Mesodermal cell (in vitro differentiated cells): ENCODE results near the gene ADAP1.

Source experiments
- H3K27ac ChIP-seq: 2 replicates; pipeline ENCODE4 v1.7.0; 2013; ENCODE audit warnings: mild to moderate bottlenecking, low read depth, low read length, moderate library complexity; ENCODE audit not compliant: severe bottlenecking
- H3K36me3 ChIP-seq: 2 replicates; pipeline ENCODE4 v1.7.1; 2013; ENCODE audit warnings: mild to moderate bottlenecking, low read length, moderate library complexity; ENCODE audit not compliant: control insufficient read depth, insufficient read depth
- H3K4me1 ChIP-seq: one replicate; pipeline ENCODE4 v1.7.1; 2013; ENCODE audit warnings: mild to moderate bottlenecking, low read length; ENCODE audit not compliant: insufficient read depth, control insufficient read depth, poor library complexity, severe bottlenecking
- H3K4me3 ChIP-seq: 2 replicates; pipeline ENCODE4 v1.7.0; 2013; ENCODE audit warnings: low read length, control low read depth, mild to moderate bottlenecking; ENCODE audit not compliant: insufficient read depth, poor library complexity, severe bottlenecking; ENCODE audit errors: extremely low read depth
- H3K9me3 ChIP-seq: 2 replicates; pipeline ENCODE4 v1.7.1; 2013; ENCODE audit warnings: mild to moderate bottlenecking, low read length, moderate library complexity; ENCODE audit not compliant: control insufficient read depth
- WGBS, 2 experiments: methylation state at CpG; one replicate each; pipeline ENCODE4 v1.1.5; 2013; ENCODE audit warnings: missing lambda C conversion rate in 2 of 2; ENCODE audit not compliant: insufficient coverage in 2 of 2; 5-methylcytosine and 5-hydroxymethylcytosine counted together

Gene ADAP1

GRCh38 chr7:922334-923107, 32.0 kb downstream of the ADAP1 start:
- Histone ChIP-seq H3K36me3 (no peaks in the 10 kb centered on the region), H3K27ac (no peak overlapping the region), H3K4me3 (no peak overlapping the region), H3K4me1 (peaks cover 20% of the 10 kb centered on the region), H3K9me3 (no peaks in the 10 kb centered on the region)
- WGBS, 2 experiments: 84 to 85% methylated on average over 19 to 20 of the region's 29 CpGs

DNA sequence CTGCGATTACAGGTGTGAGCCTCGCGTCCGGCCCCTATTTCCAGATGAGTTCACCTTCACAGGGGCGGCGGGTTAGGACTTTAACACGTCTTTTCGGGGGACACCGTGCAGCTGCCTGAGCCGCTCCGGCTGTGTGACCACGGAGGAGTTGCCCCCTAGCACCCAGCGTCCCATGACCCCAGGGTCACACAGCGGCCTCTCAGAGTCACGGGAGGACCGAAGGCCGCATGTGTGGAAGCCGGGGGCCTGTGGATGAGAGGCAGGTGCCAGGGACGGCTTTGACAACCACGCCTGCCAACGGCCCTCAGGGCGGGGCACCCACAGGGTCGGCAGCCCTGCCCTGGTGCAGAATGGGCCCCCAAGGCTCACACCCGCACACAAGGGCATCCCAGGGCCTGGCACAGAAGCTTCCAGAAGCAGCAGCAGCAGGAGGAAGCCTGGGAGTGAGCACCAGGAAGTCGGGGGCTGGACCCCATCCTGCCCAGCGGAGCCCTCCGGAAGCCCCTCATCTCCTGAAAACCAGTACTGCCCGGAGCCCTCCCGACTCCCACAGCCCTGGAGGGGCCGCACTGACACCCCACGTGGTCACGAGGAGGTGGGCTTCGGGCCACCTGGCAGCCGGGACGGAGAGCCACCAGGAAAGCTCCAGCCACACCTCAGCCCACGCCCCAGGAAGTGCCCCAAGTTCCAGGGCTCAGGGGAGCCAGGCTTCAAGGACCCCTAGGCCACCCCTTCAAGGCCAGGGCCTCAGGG, 32.7 kb downstream of the ADAP1 start:
- Histone ChIP-seq H3K4me3 (no peak overlapping the region), H3K36me3 (no peaks in the 10 kb centered on the region), H3K9me3 (no peaks in the 10 kb centered on the region), H3K4me1 (peaks cover 20% of the 10 kb centered on the region), H3K27ac (no peak overlapping the region)
- 93 to 94% methylated on average over 30 to 31 of the region's 36 CpGs for WGBS, 2 experiments

- H3K36me3 ChIP-seq: no peaks in the 10 kb centered on the region
- no peak overlapping the region for H3K27ac ChIP-seq
- H3K4me3 ChIP-seq: no peak overlapping the region
- WGBS, 2 experiments: 95% methylated on average over 13 to 14 of the region's 15 CpGs
- peaks cover 20% of the 10 kb centered on the region for H3K4me1 ChIP-seq
- H3K9me3 ChIP-seq: no peaks in the 10 kb centered on the region
Observed at GRCh38 chr7:921071-921461, 33.4 kb downstream of the ADAP1 start.

DNA sequence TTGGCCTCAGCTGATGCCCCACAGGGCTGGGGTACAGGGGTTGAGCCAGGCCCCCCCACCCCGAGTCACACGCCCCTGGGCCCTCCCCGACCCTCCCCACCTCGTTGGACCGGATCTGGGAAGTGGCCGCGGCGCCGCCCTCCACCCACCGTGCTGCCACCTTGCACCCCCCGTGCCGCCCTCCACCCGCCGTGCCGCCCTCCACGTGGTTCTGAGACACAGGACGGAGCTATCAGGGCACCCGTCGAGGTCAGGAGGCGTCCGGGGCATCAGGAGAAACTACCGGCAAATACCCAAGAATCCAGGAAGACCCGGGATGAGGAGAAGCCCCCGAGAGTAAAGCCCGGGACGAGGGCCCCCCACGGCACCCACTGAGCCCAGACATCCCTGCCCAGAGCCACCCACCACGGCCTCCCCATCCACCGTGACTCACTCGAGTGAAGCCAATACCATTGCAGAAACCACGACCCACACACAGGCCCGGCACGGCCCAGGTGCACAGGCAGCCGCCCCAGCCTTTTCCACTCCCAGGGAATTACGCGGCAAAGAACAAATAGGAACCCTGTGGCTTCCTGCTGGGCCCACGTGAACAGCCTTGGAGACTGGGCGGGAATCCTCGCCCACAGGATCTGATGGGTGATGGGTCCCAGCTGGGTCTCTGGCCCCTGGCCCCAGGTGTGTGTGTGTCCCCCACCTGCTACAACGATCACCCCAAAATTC, 34.0 kb downstream of the ADAP1 start:
- Histone ChIP-seq H3K4me3 (no peak overlapping the region), H3K4me1 (peaks cover 18% of the 10 kb centered on the region), H3K36me3 (no peaks in the 10 kb centered on the region), H3K27ac (no peak overlapping the region), H3K9me3 (no peaks in the 10 kb centered on the region)
- 89% methylated on average over 22 to 38 of the region's 40 CpGs for WGBS, 2 experiments

- WGBS, 2 experiments: 95 to 97% methylated on average over 17 to 26 of the region's 26 CpGs
- Histone ChIP-seq H3K9me3 (no peaks in the 10 kb centered on the region), H3K27ac (no peak overlapping the region), H3K4me3 (no peak overlapping the region), H3K4me1 (peaks cover 18% of the 10 kb centered on the region), H3K36me3 (no peaks in the 10 kb centered on the region)
Observed at GRCh38 chr7:919924-920341, 34.5 kb downstream of the ADAP1 start.

GRCh38 chr7:919114-919442, 35.4 kb downstream of the ADAP1 start:
- Histone ChIP-seq H3K4me1 (peaks cover 12% of the 10 kb centered on the region), H3K36me3 (no peaks in the 10 kb centered on the region), H3K9me3 (no peaks in the 10 kb centered on the region), H3K27ac (no peak overlapping the region), H3K4me3 (no peak overlapping the region)
- 88 to 90% methylated on average over 7 to 11 of the region's 13 CpGs for WGBS, 2 experiments

DNA sequence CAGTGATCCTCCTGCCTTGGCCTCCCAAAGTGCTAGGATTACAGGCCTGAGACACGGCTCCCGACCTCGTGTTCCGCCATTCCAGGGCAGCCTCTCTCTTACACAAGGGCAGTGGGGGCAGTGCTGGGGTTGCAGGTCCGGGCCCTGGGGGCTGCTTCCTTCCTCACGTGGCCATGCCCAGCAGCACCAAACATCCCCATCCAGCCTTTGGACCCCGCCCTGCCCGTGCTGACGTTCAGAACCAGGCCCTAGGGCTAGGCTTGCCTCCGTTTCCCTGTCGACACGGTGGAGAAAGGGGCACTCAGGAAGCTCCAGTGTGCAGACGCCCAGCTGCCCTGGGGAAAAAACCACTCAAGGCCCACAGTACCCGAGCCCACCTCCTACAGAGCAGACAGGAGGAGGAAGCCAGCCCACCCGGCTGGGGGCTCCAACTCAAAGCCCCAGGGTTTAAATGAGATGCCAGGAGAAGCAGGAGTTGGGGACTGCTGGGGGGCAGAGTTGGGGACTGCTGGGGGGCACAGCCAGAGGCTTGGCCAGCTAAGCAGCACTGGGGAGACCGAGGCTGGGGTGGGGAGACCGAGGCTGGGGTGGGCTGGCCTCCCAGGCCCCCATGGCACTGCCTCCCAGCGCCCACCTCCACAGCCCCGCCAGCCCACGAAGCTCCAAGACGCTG, 35.9 kb downstream of the ADAP1 start:
- no peaks in the 10 kb centered on the region for H3K9me3 ChIP-seq
- H3K36me3 ChIP-seq: no peaks in the 10 kb centered on the region
- no peak overlapping the region for H3K27ac ChIP-seq
- WGBS, 2 experiments: 88 to 94% methylated on average over 12 to 21 of the region's 21 CpGs
- H3K4me3 ChIP-seq: no peak overlapping the region
- peaks cover 12% of the 10 kb centered on the region for H3K4me1 ChIP-seq

GRCh38 chr7:918118-918425, 36.4 kb downstream of the ADAP1 start:
- Histone ChIP-seq H3K4me3 (no peak overlapping the region), H3K27ac (no peak overlapping the region), H3K36me3 (no peaks in the 10 kb centered on the region), H3K4me1 (peaks cover 6% of the 10 kb centered on the region), H3K9me3 (no peaks in the 10 kb centered on the region)
- WGBS, 2 experiments: 85 to 90% methylated on average over 7 to 9 of the region's 9 CpGs

DNA sequence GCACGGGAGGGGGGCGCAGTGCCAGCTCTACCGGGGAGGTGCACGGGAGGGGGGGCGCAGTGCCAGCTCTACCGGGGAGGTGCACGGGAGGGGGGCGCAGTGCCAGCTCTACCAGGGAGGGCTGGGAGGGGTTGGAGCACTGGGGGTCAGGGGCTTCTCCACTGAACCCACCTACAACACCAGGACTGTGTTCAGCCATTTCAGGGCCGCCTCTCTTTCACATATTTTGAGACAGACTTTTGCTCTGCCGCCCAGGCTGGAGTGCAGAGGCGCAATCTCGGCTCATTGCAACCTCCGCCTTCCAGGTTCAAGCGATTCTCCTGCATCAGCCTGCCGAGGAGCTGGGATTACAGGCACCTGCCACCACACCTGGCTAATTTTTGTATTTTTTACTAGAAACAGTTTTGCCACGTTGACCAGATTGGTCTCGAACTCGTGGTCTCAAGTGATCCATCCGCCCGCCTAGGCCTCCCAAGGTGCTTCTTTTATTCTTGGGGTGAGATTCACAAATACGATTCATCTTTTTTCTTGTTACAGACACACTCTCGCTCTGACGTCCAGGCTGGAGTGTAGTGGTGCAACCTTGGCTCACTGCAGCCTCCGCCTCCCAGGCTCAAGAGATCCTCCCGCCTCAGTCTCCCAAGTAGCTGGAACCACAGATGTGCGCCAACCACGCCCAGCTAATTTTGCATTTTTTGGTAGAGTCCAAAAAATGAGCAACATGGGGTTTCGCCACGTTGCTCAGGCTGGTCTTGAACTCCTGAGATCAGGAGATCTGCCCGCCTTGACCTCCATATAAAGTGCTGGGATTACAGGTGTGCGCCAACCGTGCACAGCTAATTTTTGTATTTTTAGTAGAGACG, 37.0 kb downstream of the ADAP1 start:
- 92 to 95% methylated on average over 25 to 26 of the region's 33 CpGs for WGBS, 2 experiments
- no peak overlapping the region for H3K4me3 ChIP-seq

More for the DNA sequence above, 37.0 kb downstream of the ADAP1 start:
- Histone ChIP-seq H3K9me3 (no peaks in the 10 kb centered on the region), H3K4me1 (peaks cover 3% of the 10 kb centered on the region), H3K36me3 (no peaks in the 10 kb centered on the region), H3K27ac (no peak overlapping the region)
